ENCODE measurements around the gene GPI. TPM values are rescaled to one million over a fixed set of nuclear protein-coding genes. Genes with fewer than 3 reads are reported as not detected.
"Not testable (repeated sequence)": the region's sequence is repeated elsewhere in the genome, so short reads cannot be mapped to it uniquely, and the experiment has no call there.

GPI gene
- total RNA-seq, 1 experiment from 2014 or later: 329 TPM

GRCh38 chr19:34327851-34328250, 37.1 kb upstream of the GPI start:
- no peaks in the 10 kb centered on the region for H3K9me3 ChIP-seq
- Mint-ChIP-seq H3K4me1 (ENCODE audit: low read depth, unreplicated experiment) (peaks cover 9% of the 10 kb centered on the region), H3K27me3 (ENCODE audit: insufficient read depth, unreplicated experiment) (no peaks in the 10 kb centered on the region), H3K27ac (ENCODE audit: unreplicated experiment) (no peak overlapping the region), H3K4me3 (ENCODE audit: unreplicated experiment) (no peak overlapping the region), H3K36me3 (ENCODE audit: insufficient read depth, unreplicated experiment) (peaks cover 38% of the 10 kb centered on the region), H3K9me3 (ENCODE audit: unreplicated experiment) (no peaks in the 10 kb centered on the region)
- no peaks in the 10 kb centered on the region for H3K27me3 ChIP-seq (replicated peaks; ENCODE audit: control insufficient read depth, insufficient read depth, low read length)
- intact Hi-C loops (cut with micrococcal nuclease; ENCODE audit: unreplicated experiment): no loop called here
- H3K4me3 ChIP-seq (ENCODE audit: low read depth, low read length): no peak overlapping the region
- DNase-seq: no peak
- ChIA-PET CTCF (no interaction called here), POLR2A (no interaction called here)
- no peak for TF ChIP-seq CTCF (IDR thresholded peaks at IDR 0.05; ENCODE audit: insufficient read depth in 1 of 2, low read depth in 1 of 2, low read length in 1 of 2, severe bottlenecking in 1 of 2, unreplicated experiment in 1 of 2)
- no TSS peak for BruUV-seq (replicated peaks)
- no peaks in the 10 kb centered on the region; the same call in 1 of the 2 replicates for H3K36me3 ChIP-seq (ENCODE audit: control insufficient read depth, insufficient read depth, low read length)
- no peaks in the 10 kb centered on the region for H3K4me1 ChIP-seq

DNA sequence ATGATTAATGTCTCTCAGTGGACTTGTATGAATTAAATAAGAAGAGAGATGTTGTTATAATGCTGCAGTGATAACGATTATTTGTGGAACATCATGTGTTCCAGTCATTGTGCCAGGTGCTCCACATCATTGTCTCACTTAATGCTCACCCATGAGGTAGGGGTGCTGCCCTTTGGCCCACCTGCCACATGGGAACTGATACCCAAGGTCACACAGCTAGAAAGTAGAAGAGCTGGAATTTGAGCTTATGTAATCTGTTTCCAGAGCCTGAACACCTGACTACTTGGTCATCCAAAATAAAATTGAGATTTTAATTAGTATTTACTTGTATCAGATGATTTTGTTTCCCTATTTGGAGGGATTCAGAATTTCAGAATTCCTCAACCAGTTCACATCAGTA, 36.0 kb upstream of the GPI start:
- Histone ChIP-seq H3K27me3 (replicated peaks; ENCODE audit: control insufficient read depth, insufficient read depth, low read length) (no peaks in the 10 kb centered on the region), H3K4me3 (ENCODE audit: low read depth, low read length) (no peak overlapping the region), H3K4me1 (no peaks in the 10 kb centered on the region), H3K9me3 (no peaks in the 10 kb centered on the region), H3K36me3 (ENCODE audit: control insufficient read depth, insufficient read depth, low read length) (no peaks in the 10 kb centered on the region; the same call in 1 of the 2 replicates)
- peaks cover 2% of the 10 kb centered on the region for H3K4me1 Mint-ChIP-seq (ENCODE audit: low read depth, unreplicated experiment)
- H3K36me3 Mint-ChIP-seq (ENCODE audit: insufficient read depth, unreplicated experiment): peaks cover 47% of the 10 kb centered on the region
- H3K4me3 Mint-ChIP-seq (ENCODE audit: unreplicated experiment): no peak overlapping the region
- POLR2A ChIA-PET: no interaction called here
- no peaks in the 10 kb centered on the region for H3K9me3 Mint-ChIP-seq (ENCODE audit: unreplicated experiment)
- H3K27ac Mint-ChIP-seq (ENCODE audit: unreplicated experiment): no peak overlapping the region
- TF ChIP-seq CTCF (IDR thresholded peaks at IDR 0.05; ENCODE audit: insufficient read depth in 1 of 2, low read depth in 1 of 2, low read length in 1 of 2, severe bottlenecking in 1 of 2, unreplicated experiment in 1 of 2): no peak
- CTCF ChIA-PET: no interaction called here
- intact Hi-C loops (cut with micrococcal nuclease; ENCODE audit: unreplicated experiment): no loop called here
- DNase-seq: no peak
- H3K27me3 Mint-ChIP-seq (ENCODE audit: insufficient read depth, unreplicated experiment): no peaks in the 10 kb centered on the region
- BruUV-seq (replicated peaks): no TSS peak

DNA sequence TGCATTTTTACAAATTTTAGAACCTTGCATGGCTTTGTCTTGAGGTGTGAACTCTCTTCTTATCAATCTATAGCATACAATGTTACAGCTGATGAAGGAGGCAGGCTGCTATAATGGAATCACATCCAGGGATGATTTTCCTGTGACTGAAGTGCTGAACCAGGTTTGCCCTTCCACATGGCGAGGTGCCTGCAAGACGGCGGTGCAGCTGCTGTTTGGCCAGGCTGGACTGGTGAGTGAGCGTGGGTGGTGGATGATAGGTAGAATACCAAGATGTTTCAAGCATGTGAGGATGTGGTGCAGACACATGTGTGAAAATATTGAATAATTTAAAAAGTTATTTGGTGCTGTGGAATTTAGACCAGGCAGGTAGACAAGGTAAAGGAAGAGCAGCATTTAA, 34.9 kb upstream of the GPI start:
- no peak for DNase-seq
- intact Hi-C loops (cut with micrococcal nuclease; ENCODE audit: unreplicated experiment): no loop called here
- no peaks in the 10 kb centered on the region for H3K4me1 ChIP-seq
- no peaks in the 10 kb centered on the region for H3K4me1 Mint-ChIP-seq (ENCODE audit: low read depth, unreplicated experiment)
- H3K9me3 Mint-ChIP-seq (ENCODE audit: unreplicated experiment): no peaks in the 10 kb centered on the region
- CTCF ChIA-PET: no interaction called here
- no peaks in the 10 kb centered on the region; the same call in 1 of the 2 replicates for H3K36me3 ChIP-seq (ENCODE audit: control insufficient read depth, insufficient read depth, low read length)
- TF ChIP-seq CTCF (IDR thresholded peaks at IDR 0.05; ENCODE audit: insufficient read depth in 1 of 2, low read depth in 1 of 2, low read length in 1 of 2, severe bottlenecking in 1 of 2, unreplicated experiment in 1 of 2): no peak
- H3K27ac Mint-ChIP-seq (ENCODE audit: unreplicated experiment): no peak overlapping the region
- H3K4me3 ChIP-seq (ENCODE audit: low read depth, low read length): no peak overlapping the region
- POLR2A ChIA-PET: no interaction called here
- peaks cover 47% of the 10 kb centered on the region for H3K36me3 Mint-ChIP-seq (ENCODE audit: insufficient read depth, unreplicated experiment)
- H3K27me3 Mint-ChIP-seq (ENCODE audit: insufficient read depth, unreplicated experiment): no peaks in the 10 kb centered on the region
- H3K4me3 Mint-ChIP-seq (ENCODE audit: unreplicated experiment): no peak overlapping the region
- no peaks in the 10 kb centered on the region for H3K9me3 ChIP-seq
- no peaks in the 10 kb centered on the region for H3K27me3 ChIP-seq (replicated peaks; ENCODE audit: control insufficient read depth, insufficient read depth, low read length)
- no TSS peak for BruUV-seq (replicated peaks)

- H3K27ac Mint-ChIP-seq (ENCODE audit: unreplicated experiment); H3K36me3 ChIP-seq (ENCODE audit: control insufficient read depth, insufficient read depth, low read length); H3K4me3 ChIP-seq (ENCODE audit: low read depth, low read length); CTCF ChIA-PET; H3K27me3 ChIP-seq (replicated peaks; ENCODE audit: control insufficient read depth, insufficient read depth, low read length); POLR2A ChIA-PET; DNase-seq; H3K27me3 Mint-ChIP-seq (ENCODE audit: insufficient read depth, unreplicated experiment); H3K4me1 ChIP-seq; H3K4me3 Mint-ChIP-seq (ENCODE audit: unreplicated experiment); H3K4me1 Mint-ChIP-seq (ENCODE audit: low read depth, unreplicated experiment); H3K9me3 ChIP-seq; BruUV-seq (replicated peaks); intact Hi-C loops (cut with micrococcal nuclease; ENCODE audit: unreplicated experiment); H3K9me3 Mint-ChIP-seq (ENCODE audit: unreplicated experiment): not testable (repeated sequence)
- peaks cover 47% of the 10 kb centered on the region for H3K36me3 Mint-ChIP-seq (ENCODE audit: insufficient read depth, unreplicated experiment)
Observed at GRCh38 chr19:34330596-34330995, 34.4 kb upstream of the GPI start.

- H3K36me3 Mint-ChIP-seq (ENCODE audit: insufficient read depth, unreplicated experiment): peaks cover 43% of the 10 kb centered on the region
- H3K9me3 ChIP-seq; BruUV-seq (replicated peaks); H3K36me3 ChIP-seq (ENCODE audit: control insufficient read depth, insufficient read depth, low read length); POLR2A ChIA-PET; H3K9me3 Mint-ChIP-seq (ENCODE audit: unreplicated experiment); CTCF ChIA-PET; H3K4me1 Mint-ChIP-seq (ENCODE audit: low read depth, unreplicated experiment); H3K4me3 Mint-ChIP-seq (ENCODE audit: unreplicated experiment); intact Hi-C loops (cut with micrococcal nuclease; ENCODE audit: unreplicated experiment); H3K4me1 ChIP-seq; H3K27me3 ChIP-seq (replicated peaks; ENCODE audit: control insufficient read depth, insufficient read depth, low read length); H3K27ac Mint-ChIP-seq (ENCODE audit: unreplicated experiment); H3K4me3 ChIP-seq (ENCODE audit: low read depth, low read length); DNase-seq; H3K27me3 Mint-ChIP-seq (ENCODE audit: insufficient read depth, unreplicated experiment): not testable (repeated sequence)
Observed at GRCh38 chr19:34331596-34331995, 33.4 kb upstream of the GPI start.
